Activated effector memory CD4-positive, alpha-beta T cell treated with anti-CD3 and anti-CD28 coated beads, Interleukin-2, amount 50 U/mL, for 16 hours (primary cell): ENCODE results near the gene TBC1D24.
"Not testable (repeated sequence)": the region's sequence is repeated elsewhere in the genome, so short reads cannot be mapped to it uniquely, and the experiment has no call there.

Source experiments
- DNase-seq: peaks from one replicate; pipeline ENCODE4 v3.0.0-alpha.2; 2020

Gene TBC1D24

DNA sequence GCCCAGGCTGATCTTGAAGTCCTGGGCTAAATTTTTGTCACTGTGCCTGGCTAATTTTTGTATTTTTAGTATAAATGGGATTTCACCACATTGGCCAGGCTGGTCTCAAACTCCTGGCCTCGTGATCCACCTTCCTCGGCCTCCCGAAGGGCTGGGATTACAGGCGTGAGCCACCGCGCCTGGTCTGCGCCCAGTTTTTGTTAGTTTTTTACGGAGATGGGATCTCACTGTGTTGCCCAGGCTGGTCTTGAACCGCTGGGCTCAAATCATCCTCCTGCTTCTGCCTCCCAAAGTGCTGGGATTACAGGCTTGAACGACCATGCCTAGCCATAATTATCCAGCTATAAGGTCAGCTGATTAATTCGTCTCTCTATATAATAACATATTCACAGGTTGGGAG lies 59.0 kb downstream of the TBC1D24 start:
- DNase-seq: no peak

DNA sequence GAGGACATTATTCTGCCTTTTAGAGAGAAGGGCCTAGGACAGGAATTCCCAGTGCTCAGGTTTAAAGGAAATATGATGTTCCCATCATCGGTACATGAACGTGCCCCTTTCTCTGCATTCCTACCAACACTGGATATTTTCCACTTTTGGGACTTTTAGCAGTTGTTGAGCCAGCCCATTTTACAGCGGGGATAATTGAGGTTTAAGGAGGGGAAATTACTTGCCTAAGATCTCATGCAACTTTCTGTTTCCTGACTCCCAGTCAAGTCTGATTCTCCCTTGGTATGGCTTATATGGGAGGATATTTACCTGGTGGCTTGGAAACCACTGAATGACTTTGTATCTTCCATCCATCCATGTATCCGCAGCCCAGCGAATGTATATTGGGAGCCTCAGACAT lies 59.4 kb downstream of the TBC1D24 start:
- DNase-seq: not testable (repeated sequence)

DNA sequence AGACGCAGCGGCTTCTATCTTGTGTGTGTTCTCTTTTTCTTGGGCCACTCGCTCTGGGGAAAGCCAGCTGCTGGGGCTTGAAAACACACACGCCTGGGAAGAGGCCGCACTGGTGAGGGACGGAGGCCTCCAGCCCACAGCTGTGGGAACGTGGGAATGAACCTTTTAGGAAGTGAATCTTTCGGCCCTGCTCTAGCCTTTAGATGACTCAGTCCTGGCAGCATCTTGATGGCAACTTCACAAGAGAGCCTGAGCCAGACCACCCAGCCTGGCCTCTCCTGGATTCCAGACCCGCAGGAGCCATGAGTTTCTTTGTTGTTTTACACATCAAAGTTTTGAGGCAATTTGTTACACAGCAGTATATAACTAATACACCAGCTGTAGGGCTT lies 60.7 kb downstream of the TBC1D24 start:
- no peak for DNase-seq

DNA sequence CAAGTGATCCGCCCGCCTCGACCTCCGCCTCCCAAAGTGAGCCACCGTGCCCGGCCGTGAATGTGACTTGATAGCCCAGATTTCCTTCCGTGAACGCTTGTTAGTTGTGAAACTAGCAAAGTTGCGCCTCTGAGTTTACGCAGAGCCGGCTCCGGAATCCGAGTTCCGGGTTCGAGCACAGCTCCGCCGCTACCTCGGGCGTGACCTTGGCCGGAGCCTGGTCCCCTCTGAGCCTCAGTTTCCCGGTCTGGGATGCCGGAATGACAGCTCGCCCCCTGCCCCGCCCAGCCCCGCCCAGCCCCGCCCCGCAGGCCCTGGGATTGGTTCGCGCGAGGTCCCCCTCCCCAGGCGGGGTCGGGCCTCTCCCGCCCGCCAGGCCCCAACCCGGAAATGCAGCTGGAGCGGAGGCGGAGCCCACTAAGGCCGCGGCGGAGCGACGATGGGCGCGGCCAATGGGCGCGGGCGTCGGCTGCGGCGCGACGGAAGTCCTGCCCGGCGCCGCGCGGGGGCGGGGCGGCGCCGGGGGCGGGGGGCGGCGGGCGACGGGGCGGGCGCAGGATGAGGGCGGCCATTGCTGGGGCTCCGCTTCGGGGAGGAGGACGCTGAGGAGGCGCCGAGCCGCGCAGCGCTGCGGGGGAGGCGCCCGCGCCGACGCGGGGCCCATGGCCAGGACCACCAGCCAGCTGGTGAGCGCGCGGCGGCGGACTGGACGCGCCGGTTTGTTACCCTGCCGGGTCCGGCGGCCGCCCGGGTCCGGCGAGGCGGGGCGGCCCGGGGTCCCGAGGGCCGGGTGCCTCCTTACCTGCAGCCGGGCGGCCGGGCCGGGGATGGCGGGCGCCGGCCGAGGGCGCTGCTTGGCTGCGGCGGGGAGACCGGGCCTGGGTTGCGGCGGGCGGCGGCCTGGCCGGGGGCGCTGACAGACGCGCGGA lies 62.8 kb downstream of the TBC1D24 start, which contains the start of gene PDPK1:
Gene PDPK1 (plus strand): TSS at position 571 of the 929 bp plus-strand sequence. CDS start 92 bp downstream, at position 663.
- DNase-seq: peak; percentile 98

DNA sequence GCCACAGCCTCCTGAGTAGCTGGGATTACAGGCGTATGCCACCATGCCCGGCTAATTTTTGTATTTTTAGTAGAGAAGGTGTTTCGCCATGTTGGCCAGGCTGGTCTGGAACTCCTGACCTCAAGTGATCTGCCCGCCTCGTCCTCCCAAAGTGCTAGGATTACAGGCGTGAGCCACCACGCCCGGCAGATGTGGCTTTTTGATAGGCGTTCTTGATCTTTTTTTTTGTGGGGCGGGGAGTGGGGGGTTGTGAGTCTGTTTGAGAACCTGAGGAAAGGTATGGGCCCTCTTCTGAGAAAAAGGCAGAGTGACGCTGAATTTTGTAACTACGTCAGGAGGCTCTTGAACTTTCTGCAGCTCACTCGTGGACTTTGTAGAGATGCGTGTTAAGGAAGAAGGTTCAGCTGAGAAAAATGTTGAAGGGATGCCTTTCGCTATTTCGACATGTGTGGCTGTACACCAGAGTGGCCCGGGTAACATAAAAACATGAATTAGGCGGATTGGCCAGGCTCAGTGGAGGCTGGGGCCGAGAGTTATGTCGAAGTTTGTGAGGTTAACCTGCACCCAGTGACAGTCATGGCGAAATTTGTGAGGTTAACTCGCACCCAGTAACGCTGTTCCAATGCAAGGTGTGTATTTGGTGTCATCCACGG lies 64.4 kb downstream of the TBC1D24 start:
- DNase-seq: not testable (repeated sequence)

DNA sequence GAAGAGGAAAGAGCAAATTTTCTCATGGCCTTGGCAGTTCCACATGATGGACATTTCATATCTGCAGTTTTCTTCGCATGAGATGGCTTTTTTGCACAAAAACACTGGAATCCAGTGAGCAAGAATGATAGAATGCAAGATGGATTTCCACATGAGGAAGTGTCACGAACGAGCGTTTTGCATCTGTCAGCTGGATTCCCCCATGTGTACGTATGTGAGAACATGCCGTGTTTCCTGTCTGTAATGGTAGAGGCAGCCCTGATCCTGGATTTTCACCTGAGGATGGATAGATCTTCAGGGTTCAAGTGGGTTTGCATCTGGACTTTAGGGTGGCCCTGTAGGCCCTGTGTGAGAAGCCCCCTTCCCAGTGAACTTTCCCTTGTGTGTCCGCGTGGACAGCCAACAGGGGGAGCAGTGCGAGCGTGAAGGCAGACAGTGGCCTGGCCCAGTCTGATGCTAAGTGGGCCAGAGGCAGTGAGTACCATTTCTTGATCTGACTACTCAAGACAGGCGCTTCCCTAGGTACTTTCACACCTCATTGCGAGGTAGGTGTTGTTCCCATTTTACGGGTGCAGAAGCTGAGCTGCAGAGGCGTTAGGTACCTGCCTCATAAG lies 65.0 kb downstream of the TBC1D24 start:
- DNase-seq: peak; percentile 79

DNA sequence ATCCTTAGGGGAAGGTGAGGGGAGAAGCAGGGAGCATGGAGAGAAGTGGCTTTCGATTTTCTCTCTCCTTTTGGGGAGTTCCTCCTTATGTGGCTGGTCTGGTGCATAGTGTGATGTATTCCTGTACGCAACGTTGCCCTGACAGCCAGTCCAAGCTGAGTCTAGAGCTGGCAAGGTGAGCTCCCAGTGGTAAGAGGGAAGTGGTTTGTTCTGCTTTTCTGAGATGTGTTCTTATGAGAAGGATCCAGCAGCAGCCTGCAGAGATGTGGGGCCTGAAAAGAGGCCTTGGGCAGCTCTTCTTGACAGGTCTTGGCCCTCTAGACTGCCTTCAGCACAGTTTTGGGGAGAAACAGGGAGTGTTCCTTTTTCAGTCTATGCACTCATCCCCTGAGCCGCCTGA lies 66.0 kb downstream of the TBC1D24 start:
- not testable (repeated sequence) for DNase-seq

DNA sequence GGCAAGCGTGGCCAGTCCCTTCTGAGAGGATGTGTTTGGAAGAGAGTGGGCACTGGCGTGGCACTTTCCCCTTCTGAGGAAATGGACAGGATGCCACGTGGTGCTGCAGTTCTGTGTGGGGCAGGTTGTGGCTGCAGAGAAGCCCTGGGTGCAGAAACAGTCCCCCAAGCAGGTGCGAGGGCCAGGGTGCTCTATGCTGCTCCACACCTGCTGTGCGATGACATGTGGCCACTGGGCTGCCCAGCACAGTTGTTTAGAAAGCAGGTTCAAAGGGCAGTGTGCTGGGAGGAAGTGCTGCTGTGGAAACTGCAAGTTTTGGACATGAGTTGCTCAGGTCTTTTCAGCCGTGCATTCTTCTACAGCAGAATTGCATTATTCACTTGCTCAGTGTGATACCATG lies 66.5 kb downstream of the TBC1D24 start:
- DNase-seq: not testable (repeated sequence)

DNA sequence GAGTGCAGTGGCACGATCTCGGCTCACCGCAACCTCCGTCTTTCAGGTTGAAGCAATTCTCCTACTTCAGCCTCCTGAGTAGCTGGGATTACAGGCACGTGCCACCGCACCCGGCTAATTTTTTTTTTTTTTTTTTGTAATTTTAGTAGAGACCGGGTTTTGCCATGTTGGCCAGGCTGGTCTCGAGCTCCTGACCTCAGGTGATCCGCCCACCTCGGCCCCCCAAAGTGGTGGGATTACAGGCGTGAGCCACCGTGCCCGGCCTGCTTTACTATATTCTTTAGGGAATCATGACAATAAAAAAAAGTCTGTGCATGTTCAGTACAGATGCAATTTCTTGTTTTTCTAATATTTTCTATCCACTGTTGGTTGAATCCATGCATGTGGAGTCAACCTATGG lies 68.8 kb downstream of the TBC1D24 start:
- not testable (repeated sequence) for DNase-seq

DNA sequence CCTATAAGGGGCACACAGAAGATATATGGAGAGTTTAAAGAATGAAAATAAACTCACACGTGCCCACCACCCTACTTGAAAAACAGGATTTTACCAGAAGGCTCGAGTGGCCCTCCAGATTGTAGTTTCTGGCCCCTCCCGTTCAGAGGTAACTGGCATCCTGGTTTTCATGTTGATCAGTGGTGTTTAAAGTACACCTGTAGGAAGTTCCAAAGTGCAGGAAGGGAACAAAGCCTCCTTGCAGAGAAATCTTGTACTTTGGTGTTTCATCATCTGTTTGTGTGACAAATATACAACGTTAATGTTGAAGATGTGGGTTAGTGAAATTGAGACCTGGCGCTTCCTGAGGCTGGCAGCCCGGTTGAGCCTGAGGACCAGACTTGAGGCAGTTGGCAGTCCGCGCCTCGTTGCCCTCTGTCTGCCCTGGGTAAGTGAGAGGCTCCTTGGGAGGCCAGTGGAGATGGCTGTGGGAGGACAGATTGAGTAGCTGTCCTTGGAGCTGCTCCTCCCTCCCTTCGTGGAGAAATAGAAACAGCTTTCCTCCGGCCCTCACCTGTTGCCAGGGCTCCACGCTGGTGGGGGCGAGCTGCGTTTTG lies 75.5 kb downstream of the TBC1D24 start:
- DNase-seq: not testable (repeated sequence)

DNA sequence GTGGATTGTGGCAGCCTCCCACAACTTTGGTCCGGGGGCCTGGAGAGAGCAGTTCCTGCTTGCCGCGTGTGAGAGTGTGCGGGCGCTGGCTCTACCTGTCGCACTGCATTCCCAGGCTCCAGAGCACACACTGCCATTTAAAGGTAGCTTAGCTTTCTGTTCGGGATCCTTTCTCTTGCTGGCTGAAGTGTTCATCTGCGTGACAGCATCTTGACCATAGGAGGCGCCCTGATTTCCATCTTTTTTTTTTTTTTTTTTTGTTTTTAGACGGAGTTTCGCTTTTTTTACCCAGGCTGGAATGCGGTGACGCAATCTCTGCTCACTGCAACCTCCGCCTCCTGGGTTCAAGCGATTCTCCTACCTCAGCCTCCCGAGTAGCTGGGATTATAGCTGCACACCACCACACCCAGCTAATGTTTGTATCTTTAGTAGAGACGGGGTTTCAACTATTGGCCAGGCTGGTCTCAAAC lies 76.5 kb downstream of the TBC1D24 start:
- not testable (repeated sequence) for DNase-seq

DNA sequence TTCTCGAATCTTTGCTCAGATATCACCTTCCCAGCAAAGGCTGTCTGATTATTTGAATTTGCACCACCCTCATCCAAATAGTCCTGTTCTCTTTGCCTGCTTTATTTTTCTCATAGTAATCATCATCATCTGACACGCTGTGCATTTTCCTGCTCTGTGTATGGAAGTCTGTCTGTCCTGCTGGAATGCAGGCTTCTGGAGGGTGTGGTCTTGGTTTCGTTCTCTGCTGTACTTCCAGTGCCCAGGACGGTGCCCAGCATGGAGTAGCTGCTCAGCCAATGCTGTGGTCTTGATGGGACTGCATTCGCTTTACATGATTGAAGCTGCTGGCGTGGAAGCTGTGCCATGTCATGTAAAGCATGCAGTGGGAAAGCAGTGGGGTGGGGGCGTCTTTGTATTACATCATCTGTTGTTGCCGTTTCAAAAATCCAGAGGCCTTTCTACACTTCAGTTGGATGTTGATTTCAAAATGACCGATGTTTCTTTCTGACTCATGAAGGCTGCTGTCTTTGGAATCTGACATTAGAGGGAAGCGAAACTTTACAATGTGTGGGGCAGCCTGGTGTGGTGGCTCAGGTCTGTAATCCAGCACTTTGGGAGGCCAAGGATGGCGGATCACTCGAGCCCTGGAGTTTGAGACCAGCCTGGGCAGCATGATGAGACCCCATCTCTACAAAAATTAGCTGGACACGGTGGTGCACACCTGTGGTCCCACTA lies 79.9 kb downstream of the TBC1D24 start:
- DNase-seq: not testable (repeated sequence)
